DND-41 (cell line): ENCODE measurements around the gene PCDH9.

Experiments used
- EZH2 ChIP-seq: IDR thresholded peaks from 3 replicates; pipeline ENCODE4 v1.6.1; 2012; ENCODE audit warnings: borderline replicate concordance, low read depth, mild to moderate bottlenecking, moderate library complexity, low read length, inconsistent platforms; ENCODE audit not compliant: severe bottlenecking
- TF ChIP-seq, protein P1 (sequence below): IDR thresholded peaks from 2 replicates; pipeline ENCODE4 v1.5.1; 2012; ENCODE audit warnings: borderline replicate concordance, low read length, moderate library complexity, mild to moderate bottlenecking; ENCODE audit not compliant: poor library complexity, severe bottlenecking; ENCODE audit errors: extremely low read depth

DNA sequence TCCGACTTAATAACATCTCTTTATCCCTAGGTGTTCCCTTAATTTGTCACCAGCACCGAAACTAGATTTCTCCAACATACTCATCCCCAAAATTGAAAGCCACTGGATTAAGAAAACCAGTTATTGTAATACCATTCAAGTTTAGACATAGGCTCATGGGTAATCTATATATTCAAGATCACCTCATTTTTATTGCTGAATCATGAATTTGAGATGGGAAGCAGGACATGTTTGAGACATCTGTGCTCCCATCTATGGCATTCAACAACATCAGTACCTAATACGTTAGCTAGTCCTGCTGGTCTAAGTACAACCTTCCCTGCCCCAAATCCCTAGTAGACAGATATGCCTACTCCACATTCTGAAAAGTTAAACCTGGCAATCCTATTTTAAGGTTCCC lies 820.6 kb downstream of the PCDH9 start:
- TF ChIP-seq, protein P1, sequence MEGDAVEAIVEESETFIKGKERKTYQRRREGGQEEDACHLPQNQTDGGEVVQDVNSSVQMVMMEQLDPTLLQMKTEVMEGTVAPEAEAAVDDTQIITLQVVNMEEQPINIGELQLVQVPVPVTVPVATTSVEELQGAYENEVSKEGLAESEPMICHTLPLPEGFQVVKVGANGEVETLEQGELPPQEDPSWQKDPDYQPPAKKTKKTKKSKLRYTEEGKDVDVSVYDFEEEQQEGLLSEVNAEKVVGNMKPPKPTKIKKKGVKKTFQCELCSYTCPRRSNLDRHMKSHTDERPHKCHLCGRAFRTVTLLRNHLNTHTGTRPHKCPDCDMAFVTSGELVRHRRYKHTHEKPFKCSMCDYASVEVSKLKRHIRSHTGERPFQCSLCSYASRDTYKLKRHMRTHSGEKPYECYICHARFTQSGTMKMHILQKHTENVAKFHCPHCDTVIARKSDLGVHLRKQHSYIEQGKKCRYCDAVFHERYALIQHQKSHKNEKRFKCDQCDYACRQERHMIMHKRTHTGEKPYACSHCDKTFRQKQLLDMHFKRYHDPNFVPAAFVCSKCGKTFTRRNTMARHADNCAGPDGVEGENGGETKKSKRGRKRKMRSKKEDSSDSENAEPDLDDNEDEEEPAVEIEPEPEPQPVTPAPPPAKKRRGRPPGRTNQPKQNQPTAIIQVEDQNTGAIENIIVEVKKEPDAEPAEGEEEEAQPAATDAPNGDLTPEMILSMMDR = no peak
- no peak for TF ChIP-seq EZH2
